ENCODE data around the gene DDX27.

DDX27 gene

DNA sequence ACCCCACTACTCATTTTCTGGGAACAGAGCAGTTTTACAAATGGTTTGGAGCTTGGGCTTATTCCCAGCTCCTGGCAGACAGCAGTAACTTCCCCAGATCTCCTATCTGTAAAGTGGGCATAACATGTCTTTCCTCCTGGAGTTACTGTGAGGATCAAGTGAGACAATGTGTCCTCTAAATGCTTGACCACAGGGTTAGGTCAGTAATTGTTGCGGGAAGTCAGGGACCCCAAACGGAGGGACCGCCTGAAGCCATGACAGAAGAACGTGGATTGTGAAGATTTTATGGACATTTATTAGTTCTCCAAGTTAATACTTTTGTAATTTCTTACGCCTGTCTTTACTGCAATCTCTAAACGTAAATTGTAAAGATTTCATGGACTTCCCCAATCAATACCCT, 73.9 kb downstream of the DDX27 start:
- no peak for DNase-seq

Measured in amniotic stem cell (primary cell).